Stimulated activated memory B cell treated with anti-CD40 and anti-IgM and Interleukin-4, amounts not matched to agents 10 μg/mL and 1 μg/mL and 100 μg/mL, for 72 hours (primary cell): ENCODE results near the gene GNG12.

Experiments used
- ATAC-seq: fragments of 150-1000 bp; cut with Tn5 transposase; 2 replicates; pipeline ENCODE4 v1.10.0; 2021
- H3K27ac Mint-ChIP-seq: one replicate; pipeline ENCODE4 v1.8.0; 2022; ENCODE audit warnings: mild to moderate bottlenecking, mixed read lengths
- H3K27me3 Mint-ChIP-seq: one replicate; pipeline ENCODE4 v1.8.0; 2022; ENCODE audit warnings: mixed read lengths
- H3K36me3 Mint-ChIP-seq: one replicate; pipeline ENCODE4 v1.8.0; 2022; ENCODE audit warnings: mixed read lengths
- H3K4me1 Mint-ChIP-seq: one replicate; pipeline ENCODE4 v1.8.0; 2022; ENCODE audit warnings: mixed read lengths
- H3K4me3 Mint-ChIP-seq: one replicate; pipeline ENCODE4 v1.8.0; 2022; ENCODE audit warnings: mild to moderate bottlenecking, moderate library complexity, mixed read lengths
- H3K9me3 Mint-ChIP-seq: one replicate; pipeline ENCODE4 v1.8.0; 2022; ENCODE audit warnings: mixed read lengths

The GNG12 gene

GRCh38 chr1:67749263-67749843 is 83.9 kb downstream of the GNG12 start:
- H3K27ac Mint-ChIP-seq, result no peak overlapping the region
- H3K4me1 Mint-ChIP-seq, result peaks cover 24% of the 10 kb centered on the region
- no peak overlapping the region for H3K4me3 Mint-ChIP-seq
- peaks cover 17% of the 10 kb centered on the region for H3K27me3 Mint-ChIP-seq
- H3K9me3 Mint-ChIP-seq, result no peaks in the 10 kb centered on the region
- H3K36me3 Mint-ChIP-seq, result no peaks in the 10 kb centered on the region
- ATAC-seq, result no peak

GRCh38 chr1:67748630-67749029 is 84.6 kb downstream of the GNG12 start:
- Mint-ChIP-seq H3K27ac (no peak overlapping the region), H3K4me1 (peaks cover 19% of the 10 kb centered on the region), H3K9me3 (no peaks in the 10 kb centered on the region), H3K4me3 (no peak overlapping the region), H3K27me3 (peaks cover 10% of the 10 kb centered on the region), H3K36me3 (no peaks in the 10 kb centered on the region)
- no peak for ATAC-seq

GRCh38 chr1:67747671-67748546 is 85.4 kb downstream of the GNG12 start:
- Mint-ChIP-seq H3K9me3 (no peaks in the 10 kb centered on the region), H3K27ac (no peak overlapping the region), H3K4me3 (no peak overlapping the region), H3K4me1 (peaks cover 19% of the 10 kb centered on the region), H3K27me3 (peaks cover 9% of the 10 kb centered on the region), H3K36me3 (no peaks in the 10 kb centered on the region)
- ATAC-seq, result no peak

GRCh38 chr1:67745875-67746698 is 87.2 kb downstream of the GNG12 start:
- Mint-ChIP-seq H3K9me3 (no peaks in the 10 kb centered on the region), H3K27me3 (peaks cover 9% of the 10 kb centered on the region), H3K4me3 (no peak overlapping the region), H3K27ac (no peak overlapping the region), H3K36me3 (no peaks in the 10 kb centered on the region), H3K4me1 (peaks cover 19% of the 10 kb centered on the region)
- ATAC-seq, result no peak

- Mint-ChIP-seq H3K36me3 (no peaks in the 10 kb centered on the region), H3K4me1 (peaks cover 6% of the 10 kb centered on the region), H3K9me3 (no peaks in the 10 kb centered on the region), H3K4me3 (no peak overlapping the region), H3K27ac (no peak overlapping the region), H3K27me3 (peaks cover 8% of the 10 kb centered on the region)
- no peak for ATAC-seq
Observed at GRCh38 chr1:67743072-67743725, 90.1 kb downstream of the GNG12 start.

GRCh38 chr1:67741736-67742135 is 91.5 kb downstream of the GNG12 start:
- no peaks in the 10 kb centered on the region for H3K27me3 Mint-ChIP-seq
- no peaks in the 10 kb centered on the region for H3K9me3 Mint-ChIP-seq
- H3K27ac Mint-ChIP-seq, result no peak overlapping the region
- no peak for ATAC-seq
- no peak overlapping the region for H3K4me3 Mint-ChIP-seq
- no peaks in the 10 kb centered on the region for H3K36me3 Mint-ChIP-seq
- H3K4me1 Mint-ChIP-seq, result peaks cover 1% of the 10 kb centered on the region

GRCh38 chr1:67741121-67741520 is 92.1 kb downstream of the GNG12 start:
- Mint-ChIP-seq H3K36me3 (no peaks in the 10 kb centered on the region), H3K9me3 (no peaks in the 10 kb centered on the region), H3K4me3 (no peak overlapping the region), H3K4me1 (peaks cover 8% of the 10 kb centered on the region), H3K27ac (no peak overlapping the region), H3K27me3 (no peaks in the 10 kb centered on the region)
- no peak for ATAC-seq

GRCh38 chr1:67740543-67740942 is 92.7 kb downstream of the GNG12 start:
- Mint-ChIP-seq H3K27ac (no peak overlapping the region), H3K4me1 (peaks cover 13% of the 10 kb centered on the region), H3K9me3 (no peaks in the 10 kb centered on the region), H3K27me3 (no peaks in the 10 kb centered on the region), H3K36me3 (no peaks in the 10 kb centered on the region), H3K4me3 (no peak overlapping the region)
- ATAC-seq, result no peak

- no peak overlapping the region for H3K4me3 Mint-ChIP-seq
- ATAC-seq, result no peak
Observed at GRCh38 chr1:67739361-67739760, 93.9 kb downstream of the GNG12 start.

GRCh38 chr1:67738401-67738800 is 94.9 kb downstream of the GNG12 start:
- Mint-ChIP-seq H3K9me3 (no peaks in the 10 kb centered on the region), H3K4me3 (no peak overlapping the region), H3K27ac (peak overlapping the region; percentile 18), H3K27me3 (no peaks in the 10 kb centered on the region), H3K4me1 (peaks cover 26% of the 10 kb centered on the region), H3K36me3 (no peaks in the 10 kb centered on the region)
- no peak for ATAC-seq

More at GRCh38 chr1:67739361-67739760, 93.9 kb downstream of the GNG12 start:
- Mint-ChIP-seq H3K36me3 (no peaks in the 10 kb centered on the region), H3K9me3 (no peaks in the 10 kb centered on the region), H3K27me3 (no peaks in the 10 kb centered on the region), H3K4me1 (peaks cover 16% of the 10 kb centered on the region), H3K27ac (peak overlapping the region; percentile 18)

- Mint-ChIP-seq H3K4me3 (no peak overlapping the region), H3K9me3 (no peaks in the 10 kb centered on the region), H3K36me3 (no peaks in the 10 kb centered on the region), H3K4me1 (peaks cover 31% of the 10 kb centered on the region), H3K27me3 (no peaks in the 10 kb centered on the region), H3K27ac (peak overlapping the region; percentile 18)
- no peak for ATAC-seq
Observed at GRCh38 chr1:67737875-67738274, 95.4 kb downstream of the GNG12 start.

GRCh38 chr1:67736750-67737149 is 96.5 kb downstream of the GNG12 start:
- Mint-ChIP-seq H3K36me3 (no peaks in the 10 kb centered on the region), H3K4me3 (no peak overlapping the region), H3K27ac (peak overlapping the region; percentile 98), H3K27me3 (no peaks in the 10 kb centered on the region), H3K4me1 (peaks cover 36% of the 10 kb centered on the region), H3K9me3 (no peaks in the 10 kb centered on the region)
- ATAC-seq, result no peak

GRCh38 chr1:67735806-67736627 is 97.2 kb downstream of the GNG12 start:
- H3K27ac Mint-ChIP-seq, result peak overlapping the region; percentile 98
- ATAC-seq, result peak; percentile 96
- H3K4me3 Mint-ChIP-seq, result peak overlapping the region; percentile 81
- no peaks in the 10 kb centered on the region for H3K9me3 Mint-ChIP-seq
- H3K36me3 Mint-ChIP-seq, result no peaks in the 10 kb centered on the region
- peaks cover 36% of the 10 kb centered on the region for H3K4me1 Mint-ChIP-seq
- H3K27me3 Mint-ChIP-seq, result no peaks in the 10 kb centered on the region

GRCh38 chr1:67735206-67735605 is 98.1 kb downstream of the GNG12 start:
- no peak overlapping the region for H3K4me3 Mint-ChIP-seq
- no peaks in the 10 kb centered on the region for H3K27me3 Mint-ChIP-seq
- H3K9me3 Mint-ChIP-seq, result no peaks in the 10 kb centered on the region
- no peak for ATAC-seq
- H3K27ac Mint-ChIP-seq, result peak overlapping the region; percentile 98
- peaks cover 36% of the 10 kb centered on the region for H3K4me1 Mint-ChIP-seq
- no peaks in the 10 kb centered on the region for H3K36me3 Mint-ChIP-seq
